ENCODE measurements around the gene SLC37A4.
"Not testable (repeated sequence)": the region's sequence is repeated elsewhere in the genome, so short reads cannot be mapped to it uniquely, and the experiment has no call there.

SLC37A4 gene

DNA sequence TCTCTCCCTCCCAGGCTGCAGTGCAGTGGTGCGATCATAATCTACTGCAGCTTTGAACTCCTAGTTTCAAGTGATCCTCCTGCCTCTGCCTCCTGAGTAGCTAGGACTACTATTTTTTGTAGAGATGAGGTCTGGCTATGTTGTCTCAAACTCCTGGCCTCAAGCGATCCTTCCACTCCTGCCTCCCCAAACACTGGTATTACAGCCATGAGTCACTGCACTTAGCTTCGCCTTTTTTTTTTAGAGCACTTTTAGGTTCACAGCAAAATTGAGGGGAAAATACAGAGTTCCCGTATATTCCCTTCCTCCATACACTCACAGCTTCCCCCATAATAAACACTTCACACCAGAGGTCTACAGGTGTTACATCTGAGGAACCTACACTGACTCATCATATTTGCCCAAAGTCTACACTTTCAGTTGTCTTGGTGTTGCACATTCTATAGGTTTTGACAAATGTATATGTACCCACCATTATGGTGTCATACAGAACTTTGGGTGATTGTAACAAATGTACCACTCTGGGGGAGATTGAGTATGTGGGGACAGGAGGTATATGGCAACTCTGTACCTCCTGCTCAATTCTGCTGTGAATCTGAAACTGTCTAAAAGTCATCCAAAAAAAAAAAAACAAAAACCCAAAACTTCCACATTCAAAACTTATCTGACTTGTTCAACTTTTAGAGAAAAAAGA lies 11.3 kb upstream of the SLC37A4 start:
- DNase-seq (ENCODE audit: low spot score): no peak

DNA sequence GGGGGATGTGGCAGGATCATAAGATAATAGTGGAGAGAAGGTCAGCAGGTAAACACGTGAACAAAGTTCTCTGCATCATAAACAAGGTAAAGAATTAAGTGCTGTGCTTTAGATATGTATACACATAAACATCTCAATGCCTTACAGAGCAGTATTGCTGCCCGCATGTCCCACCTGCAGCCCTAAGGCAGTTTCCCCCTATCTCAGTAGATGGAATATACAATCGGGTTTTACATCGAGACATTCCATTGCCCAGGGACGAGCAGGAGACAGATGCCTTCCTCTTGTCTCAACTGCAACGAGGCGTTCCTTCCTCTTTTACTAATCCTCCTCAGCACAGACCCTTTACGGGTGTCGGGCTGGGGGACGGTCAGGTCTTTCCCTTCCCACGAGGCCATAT lies 8.8 kb upstream of the SLC37A4 start:
- not testable (repeated sequence) for DNase-seq (ENCODE audit: low spot score)

- DNase-seq (ENCODE audit: low spot score): no peak
These were observed 8.2 kb upstream of the SLC37A4 start for GRCh38 chr11:119038884-119039283.

GRCh38 chr11:119034813-119035212 lies 4.1 kb upstream of the SLC37A4 start:
- no peak for DNase-seq (ENCODE audit: low spot score)

DNA sequence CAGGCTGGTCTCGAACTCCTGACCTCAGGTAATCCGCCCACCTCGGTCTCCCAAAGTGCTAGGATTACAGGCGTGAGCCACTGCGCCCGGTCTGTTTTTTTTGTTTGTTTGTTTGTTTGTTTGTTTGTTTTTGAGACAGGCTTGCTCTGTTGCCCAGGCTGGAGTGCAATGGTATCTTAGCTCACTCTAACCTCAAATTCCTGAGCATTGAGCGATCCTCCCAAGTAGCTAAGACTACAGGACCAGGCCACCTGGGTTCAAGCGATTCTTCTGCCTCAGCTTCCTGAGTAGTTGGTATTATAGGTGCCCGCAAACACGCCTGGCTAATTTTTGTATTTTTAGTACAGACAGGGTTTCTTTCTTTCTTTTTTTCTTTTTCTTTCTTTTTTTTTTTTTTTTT lies 2.7 kb upstream of the SLC37A4 start:
- not testable (repeated sequence) for DNase-seq (ENCODE audit: low spot score)

- no peak for DNase-seq (ENCODE audit: low spot score)
These were observed 1.2 kb upstream of the SLC37A4 start for GRCh38 chr11:119031912-119032280.

DNA sequence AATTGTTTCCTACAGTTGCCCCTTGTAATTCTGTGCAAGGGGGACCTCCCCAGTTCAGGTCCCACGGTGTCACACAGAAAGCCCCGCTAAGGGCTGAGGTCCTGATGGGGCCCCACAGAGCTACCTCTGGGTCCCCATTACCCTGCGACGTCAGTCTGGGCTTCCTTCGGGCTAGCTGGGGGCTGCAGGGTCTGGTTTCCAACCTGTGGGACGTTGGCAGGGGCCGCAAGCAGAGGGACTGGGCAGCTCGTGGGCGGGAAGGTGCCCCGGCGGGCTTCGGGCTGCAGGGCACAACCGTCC lies 698 bp downstream of the SLC37A4 start:
- DNase-seq (ENCODE audit: low spot score): no peak

DNA sequence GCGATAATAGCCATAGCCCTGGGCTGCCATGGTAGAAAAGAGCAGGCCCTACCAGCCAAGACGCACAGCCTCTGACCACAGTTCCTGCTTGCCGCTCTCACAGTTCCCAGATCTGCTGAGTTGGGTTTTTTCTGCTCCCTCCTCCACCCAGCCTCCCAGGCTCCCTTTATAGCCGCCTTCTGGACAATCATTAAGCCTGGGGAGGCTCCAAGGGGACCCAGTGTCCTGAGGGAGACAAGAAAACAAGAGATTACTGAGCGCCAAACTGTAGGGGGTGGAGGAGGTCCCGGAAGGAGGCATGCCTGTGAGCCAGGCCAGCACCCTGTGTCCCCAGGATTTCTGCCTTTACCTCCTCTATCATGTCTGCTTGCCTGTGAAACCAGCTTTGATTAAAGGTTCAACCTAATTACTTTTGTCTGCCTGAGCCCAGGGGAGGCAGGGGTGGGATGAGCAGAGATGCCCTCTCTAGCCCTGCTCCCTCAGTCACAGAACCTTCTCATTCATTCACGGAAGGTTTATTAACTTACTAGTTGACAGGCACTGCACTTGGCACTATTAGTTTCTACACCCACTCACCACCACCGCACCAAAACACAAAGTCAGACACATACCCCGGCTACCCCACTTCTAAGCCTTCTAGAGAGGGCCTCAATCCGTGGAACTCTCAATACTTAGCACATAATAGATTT lies 1.2 kb downstream of the SLC37A4 start:
- DNase-seq (ENCODE audit: low spot score): peak; percentile 85

DNA sequence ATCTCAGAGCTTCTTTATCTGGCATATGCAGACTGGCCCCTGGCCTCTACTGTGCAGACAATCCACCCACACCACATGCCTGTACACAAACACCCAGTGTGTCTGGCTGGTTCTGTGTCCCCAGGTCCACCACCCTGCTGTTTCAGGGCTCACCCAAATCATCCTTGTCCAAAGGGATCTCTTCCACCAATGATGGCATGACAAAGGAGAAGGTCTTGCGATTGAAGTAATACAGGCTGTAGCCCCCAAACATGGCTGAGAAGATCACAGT lies 1.7 kb downstream of the SLC37A4 start:
- no peak for DNase-seq (ENCODE audit: low spot score)

DNA sequence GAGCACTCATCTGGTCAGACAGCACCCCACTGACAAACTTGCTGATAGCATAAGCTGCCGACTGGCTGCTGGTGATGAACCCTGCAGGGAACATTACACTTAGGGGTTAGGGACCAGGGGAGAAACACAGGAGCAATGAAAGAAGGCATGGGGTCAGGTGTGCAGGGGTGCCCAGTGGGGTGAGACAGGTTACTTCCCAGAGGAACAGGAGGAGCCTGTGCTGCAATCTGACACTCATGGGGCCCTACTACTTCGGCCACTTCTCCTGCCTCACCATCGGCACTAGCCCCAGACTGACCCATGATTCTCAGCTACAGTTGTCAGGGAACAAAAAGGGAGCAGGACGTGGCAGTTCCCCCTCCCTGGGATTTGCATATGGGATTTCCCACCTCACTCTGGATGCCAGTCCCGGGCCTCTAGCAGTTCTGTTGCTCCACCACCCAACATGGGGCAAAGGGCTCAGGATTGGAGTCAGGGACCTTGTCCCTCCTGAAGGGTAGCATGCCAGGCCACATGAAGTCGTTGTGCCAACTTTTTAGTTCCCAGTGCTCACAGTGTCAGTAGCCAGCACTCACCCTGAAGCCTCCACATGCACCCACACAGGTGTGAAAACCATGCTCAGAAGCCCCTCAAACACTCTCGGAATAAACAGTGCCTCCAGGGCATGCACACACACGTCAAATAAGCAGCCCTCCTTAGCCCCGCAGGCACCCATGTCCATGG lies 2.2 kb downstream of the SLC37A4 start:
- DNase-seq (ENCODE audit: low spot score): no peak

- no peak for DNase-seq (ENCODE audit: low spot score)
These were observed 2.9 kb downstream of the SLC37A4 start for GRCh38 chr11:119027561-119028345.

- DNase-seq (ENCODE audit: low spot score): no peak
These were observed 3.7 kb downstream of the SLC37A4 start for GRCh38 chr11:119026970-119027369.

- DNase-seq (ENCODE audit: low spot score): no peak
These were observed 4.5 kb downstream of the SLC37A4 start for GRCh38 chr11:119025978-119026766.

DNA sequence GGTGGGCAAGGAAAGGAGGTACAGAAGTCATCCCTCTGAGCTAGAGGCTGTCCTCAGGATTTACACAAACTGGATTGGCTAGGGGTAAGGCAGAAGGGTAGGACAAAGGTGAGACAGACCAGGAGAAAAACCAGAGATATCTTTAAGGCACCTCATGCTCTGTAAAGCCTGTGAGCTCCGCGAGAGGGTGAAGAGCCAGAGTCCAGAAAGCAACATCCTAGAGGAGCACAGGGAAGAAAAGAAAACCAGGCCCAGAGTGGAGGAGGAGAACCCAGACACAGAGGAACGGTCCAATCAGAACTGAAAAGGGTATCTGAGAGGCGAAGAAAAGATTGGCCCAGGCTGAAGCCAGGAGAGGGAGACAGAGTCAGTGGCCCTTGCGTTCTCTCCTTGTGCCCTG lies 5.1 kb downstream of the SLC37A4 start:
- DNase-seq (ENCODE audit: low spot score): no peak

DNA sequence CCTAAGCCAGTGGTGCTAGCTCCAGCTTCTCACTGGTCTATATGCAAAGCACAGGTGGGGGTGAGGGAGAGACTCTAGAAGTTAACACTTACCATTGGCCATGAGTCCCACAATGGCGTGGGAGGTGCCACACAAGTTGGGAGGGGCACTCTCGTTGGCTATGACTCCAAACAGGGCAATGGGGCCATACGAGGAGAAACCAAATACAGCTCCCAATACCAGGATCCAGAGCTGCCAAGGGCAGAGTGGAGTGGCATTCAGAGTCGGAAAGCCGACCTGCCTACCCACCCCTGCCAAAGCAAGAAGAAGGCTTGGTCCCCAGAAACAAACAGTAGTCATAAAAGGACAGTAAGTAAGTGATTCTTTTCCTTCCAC lies 5.6 kb downstream of the SLC37A4 start:
- no peak for DNase-seq (ENCODE audit: low spot score)

GRCh38 chr11:119024430-119025098 lies 6.1 kb downstream of the SLC37A4 start:
- DNase-seq (ENCODE audit: low spot score): no peak

GRCh38 chr11:119023741-119024140 lies 6.9 kb downstream of the SLC37A4 start:
- no peak for DNase-seq (ENCODE audit: low spot score)

DNA sequence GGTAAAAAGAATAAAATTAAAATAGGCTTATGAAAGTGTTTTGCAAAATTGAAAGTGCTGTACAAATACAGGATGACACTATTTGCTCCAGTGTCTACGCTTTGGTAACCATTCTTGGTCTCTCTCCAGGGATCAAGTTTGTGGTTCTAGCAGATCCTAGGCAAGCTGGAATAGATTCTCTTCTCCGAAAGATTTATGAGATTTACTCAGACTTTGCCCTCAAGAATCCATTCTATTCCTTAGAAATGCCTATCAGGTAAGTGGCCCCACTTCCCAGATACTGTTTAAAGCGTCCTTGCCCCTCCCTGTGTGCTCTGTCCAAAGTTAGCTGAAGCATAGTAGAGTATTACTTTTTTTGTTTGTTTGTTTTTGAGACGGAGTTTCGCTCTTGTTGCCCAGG lies 9.0 kb downstream of the SLC37A4 start:
- no peak for DNase-seq (ENCODE audit: low spot score)

DNA sequence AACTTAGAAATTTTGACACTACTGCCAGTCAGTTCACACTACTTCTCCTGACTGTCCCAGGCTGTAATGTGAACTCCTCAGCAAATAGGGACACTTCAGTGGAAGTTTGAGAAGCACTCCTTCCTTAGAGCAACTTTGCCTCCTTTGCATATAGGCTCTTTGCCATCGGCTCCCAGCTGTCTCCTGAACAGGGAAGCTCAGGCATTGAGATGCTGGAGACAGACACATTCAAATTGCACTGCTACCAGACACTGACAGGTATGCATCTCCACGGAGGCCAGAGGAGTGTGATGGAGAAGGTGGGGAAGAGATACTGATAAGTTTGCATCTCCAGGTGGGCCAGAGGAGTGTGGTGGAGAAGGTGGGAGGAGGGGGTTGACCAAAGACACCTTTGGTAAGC lies 10.7 kb downstream of the SLC37A4 start:
- DNase-seq (ENCODE audit: low spot score): no peak

GRCh38 chr11:119018074-119018938 lies 12.4 kb downstream of the SLC37A4 start, which contains the start of the genes RPS25 and TRAPPC4:
RPS25 (minus strand) TSS chr11:119018343; CDS start chr11:119018284, 59 bp downstream.
TRAPPC4 (plus strand) TSS chr11:119018766; CDS start chr11:119018796, 30 bp downstream.
- peak; percentile 89 for DNase-seq (ENCODE audit: low spot score)
